GM18870 (cell line): ENCODE results near the gene PRKAR2A.

Source experiments
- ATAC-seq: cut with Tn5 transposase; IDR thresholded peaks from one replicate; pipeline ENCODE4 v1.9.1; 2021; ENCODE audit warnings: moderate library complexity; ENCODE audit not compliant: unreplicated experiment

PRKAR2A gene

GRCh38 chr3:48847504-48848423 lies at the start of gene PRKAR2A:
Gene PRKAR2A (minus strand): TSS chr3:48847874. CDS start chr3:48847596, 278 bp downstream.
- peak; percentile 65 for ATAC-seq

DNA sequence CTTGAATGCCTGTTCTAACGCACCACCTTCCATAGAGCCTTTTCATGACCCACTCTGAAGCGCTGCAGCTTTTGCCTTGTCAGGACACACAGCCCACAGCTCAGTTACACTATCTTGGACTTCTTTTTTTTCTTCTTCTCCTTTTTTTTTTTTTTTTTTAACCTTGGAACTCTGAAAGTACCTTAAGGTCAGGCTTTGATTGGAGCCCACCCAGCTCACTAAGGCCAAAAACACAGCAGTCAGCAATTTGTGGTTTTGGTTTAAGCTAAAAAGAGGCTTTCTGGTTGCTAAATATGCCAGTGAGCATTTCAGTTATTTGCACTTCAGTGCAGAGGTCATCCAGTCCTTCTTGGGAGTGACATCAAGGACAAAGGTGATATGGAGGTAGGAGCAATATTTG lies 49.3 kb upstream of the PRKAR2A start:
- ATAC-seq, result no peak

GRCh38 chr3:48894516-48894915 lies 46.8 kb upstream of the PRKAR2A start:
- ATAC-seq, result no peak

DNA sequence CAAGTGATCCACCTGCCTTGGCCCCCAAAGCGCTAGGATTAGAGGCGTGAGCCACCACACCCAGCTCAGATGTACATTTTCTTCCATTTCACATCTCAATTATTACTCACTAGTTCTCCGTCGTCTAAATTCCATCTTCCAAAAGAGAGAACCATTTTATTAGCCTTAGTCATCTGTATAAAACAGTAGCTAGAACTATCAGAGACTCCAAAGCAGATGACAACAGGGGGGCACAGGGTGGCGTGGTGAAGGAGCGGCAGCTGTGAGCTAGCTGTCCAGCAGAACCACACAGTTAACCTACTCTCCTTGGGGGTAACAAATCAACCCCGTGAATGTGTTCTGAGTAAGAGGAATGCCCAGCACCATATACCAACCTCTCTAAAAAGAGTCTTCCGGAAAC lies 43.9 kb upstream of the PRKAR2A start:
- no peak for ATAC-seq

- no peak for ATAC-seq
Measured at GRCh38 chr3:48885753-48886152, 38.1 kb upstream of the PRKAR2A start.

- ATAC-seq, result no peak
Measured at GRCh38 chr3:48881652-48882114, 34.0 kb upstream of the PRKAR2A start.

- ATAC-seq, result no peak
Measured at GRCh38 chr3:48881006-48881405, 33.3 kb upstream of the PRKAR2A start.

DNA sequence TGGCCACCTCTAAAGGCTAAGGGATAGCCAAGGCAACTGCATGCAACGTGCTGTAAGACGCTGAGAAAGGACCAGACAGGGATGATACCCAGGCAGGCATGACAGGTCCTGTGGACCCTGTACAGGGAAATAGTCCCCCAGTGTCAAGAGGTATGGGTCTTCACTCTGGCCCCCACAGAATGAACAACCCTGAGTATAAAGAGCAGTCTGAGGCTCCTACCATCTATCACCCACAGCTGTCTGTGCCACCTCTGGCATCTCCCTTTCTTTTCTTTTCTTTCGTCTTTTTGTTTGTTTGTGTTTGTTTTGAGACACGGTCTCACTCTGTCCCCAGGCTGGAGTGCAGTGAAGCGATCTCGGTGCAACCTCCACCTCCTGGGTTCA lies 32.3 kb upstream of the PRKAR2A start:
- no peak for ATAC-seq

DNA sequence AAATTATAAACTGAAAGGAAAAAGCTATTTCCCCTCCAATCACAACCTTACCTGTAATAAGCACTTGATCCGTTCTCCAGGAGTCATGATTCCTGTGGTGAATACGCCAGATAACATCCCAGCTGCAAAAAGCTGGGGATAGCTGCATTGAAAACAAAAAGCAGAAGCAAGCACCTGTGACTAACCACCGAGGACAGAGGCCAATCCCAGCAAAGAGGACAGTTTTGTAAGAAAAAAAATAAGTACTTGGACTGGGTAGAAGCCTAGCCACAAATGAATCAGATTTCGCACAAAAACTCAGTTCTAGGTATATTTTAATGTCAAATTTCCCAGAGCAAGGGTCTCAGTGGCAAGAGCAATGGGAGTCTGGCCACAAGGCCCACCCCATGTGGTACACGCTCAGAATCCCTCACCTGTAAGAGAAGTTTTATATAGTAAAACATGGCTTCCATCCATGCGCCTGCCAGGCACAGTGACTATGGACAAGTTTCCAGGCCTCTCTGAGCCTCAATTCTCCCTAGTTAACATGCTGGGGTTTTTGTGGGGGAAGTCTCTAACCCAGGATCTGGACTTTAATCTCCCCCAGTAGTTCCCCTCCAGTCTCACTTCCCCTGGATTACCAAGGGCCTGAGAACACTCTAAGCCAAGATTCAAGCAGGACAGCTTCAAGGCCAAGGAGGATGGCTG lies 31.8 kb upstream of the PRKAR2A start:
- ATAC-seq, result no peak

- no peak for ATAC-seq
Measured at GRCh38 chr3:48877671-48878070, 30.0 kb upstream of the PRKAR2A start.

- ATAC-seq, result no peak
Measured at GRCh38 chr3:48863122-48863521, 15.4 kb upstream of the PRKAR2A start.

DNA sequence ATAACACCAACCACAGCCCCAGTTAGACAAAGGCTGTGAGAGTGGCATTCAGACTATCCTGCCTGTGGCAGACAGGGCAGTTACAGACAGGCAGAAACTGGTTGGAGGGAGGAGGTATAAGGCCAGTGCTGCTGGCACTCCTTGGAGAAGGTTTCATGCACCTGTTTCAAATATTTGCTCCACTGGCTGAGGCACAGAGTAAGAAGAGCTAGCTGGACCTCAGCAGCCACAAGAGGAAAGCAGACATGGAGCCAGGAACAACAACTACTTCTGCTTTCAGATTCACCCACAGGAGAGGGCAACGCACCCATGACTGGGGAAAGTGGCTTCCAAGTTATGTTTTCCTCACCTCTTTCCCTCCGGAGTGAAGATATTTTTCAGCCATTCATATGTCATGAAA lies 11.5 kb upstream of the PRKAR2A start:
- ATAC-seq, result no peak

DNA sequence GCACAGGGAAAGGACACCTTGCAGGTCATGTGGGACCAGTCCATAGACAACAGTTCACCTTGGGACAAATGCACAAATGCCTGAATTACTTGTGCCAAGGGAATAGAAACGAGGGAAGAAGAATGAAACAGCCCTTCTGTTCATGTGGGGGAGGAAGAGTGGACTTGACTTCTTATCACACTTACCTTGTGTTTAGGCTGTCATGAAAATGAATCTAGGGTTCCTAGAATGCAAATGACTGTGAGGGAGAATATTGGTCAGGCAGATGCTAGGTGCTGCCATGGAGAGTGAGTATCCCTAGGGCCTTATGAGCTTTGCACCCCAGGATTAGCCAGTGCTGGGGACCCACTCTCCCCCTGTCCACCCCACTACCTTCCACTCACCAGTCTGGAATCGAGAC lies 11.0 kb upstream of the PRKAR2A start:
- no peak for ATAC-seq

GRCh38 chr3:48857641-48858040 lies 10.0 kb upstream of the PRKAR2A start:
- no peak for ATAC-seq

GRCh38 chr3:48856469-48856868 lies 8.8 kb upstream of the PRKAR2A start:
- ATAC-seq, result no peak

- ATAC-seq, result no peak
Measured at GRCh38 chr3:48855681-48856447, 8.2 kb upstream of the PRKAR2A start.

DNA sequence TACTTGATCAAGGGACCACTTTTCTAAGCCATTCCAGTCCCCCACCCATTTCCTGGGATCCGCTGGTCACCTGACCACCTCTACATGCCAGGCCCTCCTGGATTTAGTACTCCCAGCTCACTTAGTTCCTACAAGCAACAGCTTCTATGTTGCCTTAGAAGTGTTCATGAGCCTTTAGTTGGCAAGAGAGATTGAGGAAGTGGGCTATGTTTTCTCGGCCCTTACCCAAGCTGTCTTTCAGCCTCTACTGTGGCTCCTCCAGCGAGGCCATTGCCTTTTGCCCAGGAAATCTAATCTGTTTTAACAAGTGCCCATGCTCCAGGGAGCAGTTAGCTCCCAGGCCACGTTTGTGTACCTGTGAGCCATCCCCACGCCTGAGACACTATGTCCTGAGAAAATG lies 4.5 kb upstream of the PRKAR2A start:
- no peak for ATAC-seq

DNA sequence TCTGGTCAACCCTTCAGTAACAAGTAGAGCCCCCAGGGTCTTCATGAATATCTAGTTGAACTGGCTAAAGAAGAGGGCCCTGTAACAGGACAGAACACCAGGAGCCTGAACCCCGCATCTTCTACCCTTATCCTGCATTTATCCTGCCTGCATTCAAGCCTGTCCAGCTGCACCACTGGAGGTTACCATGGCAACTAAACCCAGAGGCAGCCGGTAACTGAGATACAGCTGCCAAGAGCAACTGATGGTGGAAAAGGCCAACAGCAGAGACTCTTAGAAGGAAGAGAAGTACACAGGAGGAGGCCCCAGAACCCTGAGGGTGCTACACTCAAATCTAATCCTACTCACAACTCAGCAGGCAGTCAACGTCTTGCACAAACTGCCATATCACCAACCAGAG lies 3.7 kb upstream of the PRKAR2A start:
- no peak for ATAC-seq

- ATAC-seq, result no peak
Measured at GRCh38 chr3:48848816-48849515, 1.3 kb upstream of the PRKAR2A start.

- ATAC-seq, result peak; percentile 22
Measured at GRCh38 chr3:48847053-48847503, 596 bp downstream of the PRKAR2A start.

GRCh38 chr3:48845170-48845569 lies 2.5 kb downstream of the PRKAR2A start:
- no peak for ATAC-seq
